SK-N-SH treated with all-trans-retinoic acid at 6 μM for 48 hours (cell line): ENCODE data around the gene STEAP1B.

Source experiments
- ATAC-seq: fragments of 200-7000 bp; cut with Tn5 transposase; 3 replicates; pipeline ENCODE4 v1.9.1; 2020; ENCODE audit warnings: mild to moderate bottlenecking, moderate library complexity
- ARNTL ChIP-seq: fragments of 450-650 bp; formaldehyde crosslinking; IDR thresholded peaks from 2 replicates; pipeline ENCODE4 v1.5.0; 2020; ENCODE audit warnings: low read depth, mild to moderate bottlenecking, moderate library complexity, borderline replicate concordance
- BACH2 ChIP-seq: fragments of 250-450 bp; sonication (Bioruptor Pico); IDR thresholded peaks from 2 replicates; pipeline ENCODE4 v1.9.0; 2021; ENCODE audit warnings: mild to moderate bottlenecking, borderline replicate concordance
- CSDC2 ChIP-seq: fragments of 250-450 bp; sonication (Bioruptor Pico); IDR thresholded peaks from 2 replicates; pipeline ENCODE4 v1.5.0; 2020; ENCODE audit warnings: mild to moderate bottlenecking, moderate library complexity
- ESRRG ChIP-seq: fragments of 250-450 bp; sonication (Bioruptor Pico); IDR thresholded peaks from 2 replicates; pipeline ENCODE4 v1.6.1; 2021; ENCODE audit warnings: mild to moderate bottlenecking
- GLIS3 ChIP-seq: fragments of 250-450 bp; sonication (Bioruptor Pico); IDR thresholded peaks from 2 replicates; pipeline ENCODE4 v1.5.0; 2020; ENCODE audit warnings: mild to moderate bottlenecking, moderate library complexity
- ISL1 ChIP-seq: fragments of 250-450 bp; sonication (Bioruptor Pico); IDR thresholded peaks from 2 replicates; pipeline ENCODE4 v2.1.2; 2022; ENCODE audit warnings: mild to moderate bottlenecking, moderate library complexity
- OSR1 ChIP-seq: fragments of 250-450 bp; sonication (Bioruptor Pico); IDR thresholded peaks from 2 replicates; pipeline ENCODE4 v1.8.0; 2022; ENCODE audit warnings: moderate library complexity, mild to moderate bottlenecking, inconsistent platforms
- PPARA ChIP-seq: fragments of 250-450 bp; sonication (Bioruptor Pico); IDR thresholded peaks from 2 replicates; pipeline ENCODE4 v1.5.0; 2020; ENCODE audit warnings: mild to moderate bottlenecking, borderline replicate concordance
- RARB ChIP-seq: fragments of 250-450 bp; sonication (Bioruptor Pico); IDR thresholded peaks from 2 replicates; pipeline ENCODE4 v1.8.0; 2021; ENCODE audit warnings: mild to moderate bottlenecking, moderate library complexity
- TCF4 ChIP-seq: fragments of 250-450 bp; sonication (Bioruptor Pico); IDR thresholded peaks from 2 replicates; pipeline ENCODE4 v1.8.0; 2021; ENCODE audit warnings: mild to moderate bottlenecking, moderate library complexity, borderline replicate concordance
- TOX ChIP-seq: fragments of 250-450 bp; sonication (Bioruptor Pico); IDR thresholded peaks from 2 replicates; pipeline ENCODE4 v1.8.0; 2021; ENCODE audit warnings: mild to moderate bottlenecking, moderate library complexity, borderline replicate concordance
- ZC3H10 ChIP-seq: fragments of 250-450 bp; sonication (Bioruptor Pico); IDR thresholded peaks from 2 replicates; pipeline ENCODE4 v1.5.1; 2021; ENCODE audit warnings: mild to moderate bottlenecking, moderate library complexity
- ZFP3 ChIP-seq: fragments of 250-450 bp; sonication (Bioruptor Pico); IDR thresholded peaks from 2 replicates; pipeline ENCODE4 v1.5.0; 2020; ENCODE audit warnings: mild to moderate bottlenecking, moderate library complexity
- ZFP30 ChIP-seq: fragments of 450-650 bp; formaldehyde crosslinking; IDR thresholded peaks from 2 replicates; pipeline ENCODE4 v1.5.0; 2022; ENCODE audit warnings: mild to moderate bottlenecking, moderate library complexity
- ZNF565 ChIP-seq: fragments of 450-650 bp; formaldehyde crosslinking; conservative IDR thresholded peaks from 2 replicates; pipeline ENCODE4 v1.5.0; 2020; ENCODE audit warnings: low read depth, mild to moderate bottlenecking, moderate library complexity
- ZNF70 ChIP-seq: fragments of 450-650 bp; formaldehyde crosslinking; IDR thresholded peaks from 2 replicates; pipeline ENCODE4 v1.5.0; 2020; ENCODE audit warnings: mild to moderate bottlenecking, moderate library complexity
- ZNF8 ChIP-seq: fragments of 450-650 bp; formaldehyde crosslinking; IDR thresholded peaks from 2 replicates; pipeline ENCODE4 v1.5.0; 2020; ENCODE audit warnings: mild to moderate bottlenecking, moderate library complexity
- TF ChIP-seq, protein P1 (sequence below): fragments of 250-450 bp; sonication (Bioruptor Pico); IDR thresholded peaks from 2 replicates; pipeline ENCODE4 v1.5.0; 2020; ENCODE audit warnings: mild to moderate bottlenecking, moderate library complexity
- TF ChIP-seq, protein P2 (sequence below): fragments of 250-450 bp; sonication (Bioruptor Pico); IDR thresholded peaks from 2 replicates; pipeline ENCODE4 v1.5.1; 2021; ENCODE audit warnings: mild to moderate bottlenecking, moderate library complexity
- TF ChIP-seq, protein P3 (sequence below): fragments of 250-450 bp; sonication (Bioruptor Pico); IDR thresholded peaks from 2 replicates; pipeline ENCODE4 v1.5.1; 2020; ENCODE audit warnings: low read depth, mild to moderate bottlenecking, moderate library complexity
- TF ChIP-seq, protein P4 (sequence below): fragments of 250-450 bp; sonication (Bioruptor Pico); IDR thresholded peaks from 2 replicates; pipeline ENCODE4 v1.8.0; 2020; ENCODE audit warnings: mild to moderate bottlenecking, moderate library complexity, borderline replicate concordance
- TF ChIP-seq, protein P5 (sequence below): fragments of 250-450 bp; sonication (Bioruptor Pico); IDR thresholded peaks from 2 replicates; pipeline ENCODE4 v1.8.0; 2021; ENCODE audit warnings: low read depth, mild to moderate bottlenecking, moderate library complexity, borderline replicate concordance

STEAP1B gene

DNA sequence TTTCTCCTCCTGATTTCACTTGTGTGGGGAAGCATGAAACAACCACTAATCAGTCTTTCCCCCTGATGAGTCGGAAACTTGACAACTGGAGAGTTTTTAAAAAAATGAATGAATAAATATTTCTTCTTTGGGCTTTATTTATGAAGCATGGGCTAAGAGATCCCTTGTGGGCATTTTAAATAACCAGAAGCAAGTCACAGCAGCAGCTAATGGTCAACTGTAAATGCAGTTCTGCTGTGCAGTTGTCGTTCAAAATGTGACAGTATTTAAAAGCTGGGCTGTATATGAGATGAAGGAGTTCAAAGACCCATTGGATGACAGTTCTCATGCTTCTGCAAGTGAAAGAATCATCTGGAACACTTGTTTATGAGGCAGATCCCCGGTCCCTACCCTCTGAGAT is 54.1 kb downstream of the STEAP1B start:
- no peak for ATAC-seq
- no peak for TF ChIP-seq TOX

DNA sequence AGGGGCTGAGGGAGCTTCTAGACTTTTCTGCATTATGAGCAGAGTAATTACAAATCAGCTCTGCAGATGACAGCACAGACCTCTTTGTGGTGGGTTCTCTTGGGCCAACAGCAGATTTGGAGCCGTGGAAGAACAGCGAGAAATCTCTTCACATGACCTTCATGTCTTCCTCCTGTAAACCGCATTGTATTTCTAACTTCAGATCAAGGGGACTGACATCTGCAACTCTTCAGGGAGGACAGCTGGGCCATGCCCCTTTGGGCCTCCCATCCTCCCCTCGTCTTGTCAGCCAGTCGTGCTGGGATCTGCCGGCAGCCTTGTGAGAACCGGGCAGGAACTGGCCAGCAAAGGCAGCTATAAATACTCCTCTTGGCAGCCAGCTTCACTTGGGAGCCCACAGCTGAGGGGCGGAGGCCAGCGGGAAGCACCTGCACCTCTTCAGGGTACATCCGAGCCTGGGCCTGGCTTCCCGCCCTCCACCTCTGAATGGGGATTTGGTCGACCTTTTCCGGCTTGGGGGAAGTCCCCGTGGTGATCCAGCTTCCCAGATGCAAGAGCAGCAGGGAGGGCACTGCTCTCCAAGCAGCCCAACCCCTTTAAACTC is 54.7 kb downstream of the STEAP1B start:
- peak; percentile 35 for ATAC-seq
- TF ChIP-seq GLIS3 (CRISPR knock-in tag) (no peak), RARB (CRISPR knock-in tag) (no peak), ZFP30 (CRISPR knock-in tag) (no peak), OSR1 (CRISPR knock-in tag) (no peak), ISL1 (CRISPR knock-in tag) (no peak), CSDC2 (no peak), PPARA (CRISPR knock-in tag) (no peak), TCF4 (CRISPR knock-in tag) (no peak), TOX (no peak), ARNTL (no peak), ESRRG (CRISPR knock-in tag) (no peak), BACH2 (no peak), ZNF70 (CRISPR knock-in tag) (no peak), ZFP3 (CRISPR knock-in tag) (no peak), ZNF565 (CRISPR knock-in tag) (no peak), ZC3H10 (CRISPR knock-in tag) (no peak)
- TF ChIP-seq, protein P1, sequence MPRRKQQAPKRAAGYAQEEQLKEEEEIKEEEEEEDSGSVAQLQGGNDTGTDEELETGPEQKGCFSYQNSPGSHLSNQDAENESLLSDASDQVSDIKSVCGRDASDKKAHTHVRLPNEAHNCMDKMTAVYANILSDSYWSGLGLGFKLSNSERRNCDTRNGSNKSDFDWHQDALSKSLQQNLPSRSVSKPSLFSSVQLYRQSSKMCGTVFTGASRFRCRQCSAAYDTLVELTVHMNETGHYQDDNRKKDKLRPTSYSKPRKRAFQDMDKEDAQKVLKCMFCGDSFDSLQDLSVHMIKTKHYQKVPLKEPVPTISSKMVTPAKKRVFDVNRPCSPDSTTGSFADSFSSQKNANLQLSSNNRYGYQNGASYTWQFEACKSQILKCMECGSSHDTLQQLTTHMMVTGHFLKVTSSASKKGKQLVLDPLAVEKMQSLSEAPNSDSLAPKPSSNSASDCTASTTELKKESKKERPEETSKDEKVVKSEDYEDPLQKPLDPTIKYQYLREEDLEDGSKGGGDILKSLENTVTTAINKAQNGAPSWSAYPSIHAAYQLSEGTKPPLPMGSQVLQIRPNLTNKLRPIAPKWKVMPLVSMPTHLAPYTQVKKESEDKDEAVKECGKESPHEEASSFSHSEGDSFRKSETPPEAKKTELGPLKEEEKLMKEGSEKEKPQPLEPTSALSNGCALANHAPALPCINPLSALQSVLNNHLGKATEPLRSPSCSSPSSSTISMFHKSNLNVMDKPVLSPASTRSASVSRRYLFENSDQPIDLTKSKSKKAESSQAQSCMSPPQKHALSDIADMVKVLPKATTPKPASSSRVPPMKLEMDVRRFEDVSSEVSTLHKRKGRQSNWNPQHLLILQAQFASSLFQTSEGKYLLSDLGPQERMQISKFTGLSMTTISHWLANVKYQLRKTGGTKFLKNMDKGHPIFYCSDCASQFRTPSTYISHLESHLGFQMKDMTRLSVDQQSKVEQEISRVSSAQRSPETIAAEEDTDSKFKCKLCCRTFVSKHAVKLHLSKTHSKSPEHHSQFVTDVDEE (CRISPR knock-in tag), result no peak
- TF ChIP-seq, protein P2, sequence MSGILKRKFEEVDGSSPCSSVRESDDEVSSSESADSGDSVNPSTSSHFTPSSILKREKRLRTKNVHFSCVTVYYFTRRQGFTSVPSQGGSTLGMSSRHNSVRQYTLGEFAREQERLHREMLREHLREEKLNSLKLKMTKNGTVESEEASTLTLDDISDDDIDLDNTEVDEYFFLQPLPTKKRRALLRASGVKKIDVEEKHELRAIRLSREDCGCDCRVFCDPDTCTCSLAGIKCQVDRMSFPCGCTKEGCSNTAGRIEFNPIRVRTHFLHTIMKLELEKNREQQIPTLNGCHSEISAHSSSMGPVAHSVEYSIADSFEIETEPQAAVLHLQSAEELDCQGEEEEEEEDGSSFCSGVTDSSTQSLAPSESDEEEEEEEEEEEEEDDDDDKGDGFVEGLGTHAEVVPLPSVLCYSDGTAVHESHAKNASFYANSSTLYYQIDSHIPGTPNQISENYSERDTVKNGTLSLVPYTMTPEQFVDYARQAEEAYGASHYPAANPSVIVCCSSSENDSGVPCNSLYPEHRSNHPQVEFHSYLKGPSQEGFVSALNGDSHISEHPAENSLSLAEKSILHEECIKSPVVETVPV (CRISPR knock-in tag), result no peak
- TF ChIP-seq, protein P3, sequence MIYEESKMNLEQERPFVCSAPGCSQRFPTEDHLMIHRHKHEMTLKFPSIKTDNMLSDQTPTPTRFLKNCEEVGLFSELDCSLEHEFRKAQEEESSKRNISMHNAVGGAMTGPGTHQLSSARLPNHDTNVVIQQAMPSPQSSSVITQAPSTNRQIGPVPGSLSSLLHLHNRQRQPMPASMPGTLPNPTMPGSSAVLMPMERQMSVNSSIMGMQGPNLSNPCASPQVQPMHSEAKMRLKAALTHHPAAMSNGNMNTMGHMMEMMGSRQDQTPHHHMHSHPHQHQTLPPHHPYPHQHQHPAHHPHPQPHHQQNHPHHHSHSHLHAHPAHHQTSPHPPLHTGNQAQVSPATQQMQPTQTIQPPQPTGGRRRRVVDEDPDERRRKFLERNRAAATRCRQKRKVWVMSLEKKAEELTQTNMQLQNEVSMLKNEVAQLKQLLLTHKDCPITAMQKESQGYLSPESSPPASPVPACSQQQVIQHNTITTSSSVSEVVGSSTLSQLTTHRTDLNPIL (CRISPR knock-in tag), result no peak
- TF ChIP-seq, protein P4, sequence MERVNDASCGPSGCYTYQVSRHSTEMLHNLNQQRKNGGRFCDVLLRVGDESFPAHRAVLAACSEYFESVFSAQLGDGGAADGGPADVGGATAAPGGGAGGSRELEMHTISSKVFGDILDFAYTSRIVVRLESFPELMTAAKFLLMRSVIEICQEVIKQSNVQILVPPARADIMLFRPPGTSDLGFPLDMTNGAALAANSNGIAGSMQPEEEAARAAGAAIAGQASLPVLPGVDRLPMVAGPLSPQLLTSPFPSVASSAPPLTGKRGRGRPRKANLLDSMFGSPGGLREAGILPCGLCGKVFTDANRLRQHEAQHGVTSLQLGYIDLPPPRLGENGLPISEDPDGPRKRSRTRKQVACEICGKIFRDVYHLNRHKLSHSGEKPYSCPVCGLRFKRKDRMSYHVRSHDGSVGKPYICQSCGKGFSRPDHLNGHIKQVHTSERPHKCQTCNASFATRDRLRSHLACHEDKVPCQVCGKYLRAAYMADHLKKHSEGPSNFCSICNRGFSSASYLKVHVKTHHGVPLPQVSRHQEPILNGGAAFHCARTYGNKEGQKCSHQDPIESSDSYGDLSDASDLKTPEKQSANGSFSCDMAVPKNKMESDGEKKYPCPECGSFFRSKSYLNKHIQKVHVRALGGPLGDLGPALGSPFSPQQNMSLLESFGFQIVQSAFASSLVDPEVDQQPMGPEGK, result no peak

DNA sequence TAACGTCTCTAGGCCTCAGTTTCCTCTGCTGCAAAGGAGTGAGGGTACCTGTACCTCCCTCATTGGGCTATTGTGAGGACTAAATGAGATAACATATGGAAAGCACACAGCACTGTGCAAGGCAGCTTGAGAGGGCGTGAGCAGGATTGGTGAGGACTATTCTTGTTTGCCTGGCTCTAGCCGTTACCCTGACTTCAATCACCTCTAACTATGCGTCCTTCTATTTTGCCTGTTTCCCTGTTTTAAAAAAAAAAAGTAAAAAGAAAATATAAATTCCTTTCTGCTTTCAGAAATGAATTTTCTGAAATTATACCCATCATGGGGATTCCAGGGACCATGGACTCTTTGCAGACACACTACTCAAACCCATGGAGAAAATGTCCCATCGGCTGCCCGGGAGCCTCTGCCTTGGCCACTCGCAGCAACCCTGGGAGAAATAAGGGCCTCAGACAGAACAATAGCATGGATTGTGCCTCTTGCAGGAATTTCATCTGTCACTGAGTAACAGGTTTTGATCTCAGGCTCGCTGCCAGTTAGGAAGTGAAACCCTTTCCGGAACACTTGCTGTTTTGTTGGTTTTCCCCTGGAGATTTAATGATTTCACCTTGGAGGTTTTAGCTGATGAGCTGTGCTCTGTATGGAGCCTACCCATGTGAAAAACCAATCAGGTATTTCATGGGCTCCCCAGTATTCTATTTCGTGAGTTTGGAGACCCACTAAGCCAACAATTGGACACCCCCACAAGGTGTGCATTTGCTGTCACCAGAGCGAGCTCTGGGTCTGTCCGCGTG is 55.6 kb downstream of the STEAP1B start:
- ATAC-seq, result no peak
- no peak for TF ChIP-seq ARNTL

DNA sequence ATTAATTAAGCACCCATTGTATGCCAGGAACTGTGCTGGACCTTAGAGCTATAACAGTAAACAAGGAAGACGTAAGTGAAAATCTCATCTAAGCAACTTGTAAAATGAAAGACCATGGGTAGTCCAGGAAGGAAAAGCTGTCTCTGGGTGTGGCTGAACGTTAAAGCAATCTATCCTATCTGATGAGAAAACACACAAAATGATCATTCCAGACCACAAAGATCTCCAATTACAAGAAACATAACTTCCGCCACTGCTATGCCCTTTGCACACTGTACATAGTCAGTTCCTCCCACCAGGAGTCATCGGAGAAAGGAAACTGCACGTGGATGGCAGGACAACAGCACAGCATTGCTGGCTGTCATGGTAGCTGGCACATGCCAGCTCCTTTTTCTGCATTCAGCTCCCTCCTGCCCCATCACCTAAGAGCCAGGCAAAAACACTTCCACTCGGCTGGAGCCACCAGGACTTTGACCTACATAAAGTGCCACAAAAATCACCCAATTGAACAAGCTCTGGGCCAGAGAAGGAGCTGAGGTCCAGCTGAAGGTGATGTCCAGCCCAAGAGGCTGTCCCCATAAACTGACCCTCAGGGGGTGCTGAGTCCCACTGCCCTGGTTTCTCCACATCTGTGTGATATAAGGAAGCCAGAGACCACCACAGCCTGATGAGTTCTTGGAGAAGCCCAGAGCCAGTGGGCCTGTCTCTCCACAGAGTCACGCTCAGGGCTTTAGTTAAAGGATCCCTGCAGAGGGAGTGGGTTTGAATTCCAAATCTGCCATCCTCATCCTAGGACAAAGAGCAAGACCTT is 56.4 kb downstream of the STEAP1B start:
- ATAC-seq, result peak; percentile 54
- TF ChIP-seq ZC3H10 (CRISPR knock-in tag) (no peak), ZFP30 (CRISPR knock-in tag) (no peak), ZNF565 (CRISPR knock-in tag) (no peak), ZNF70 (CRISPR knock-in tag) (no peak), TCF4 (CRISPR knock-in tag) (no peak), CSDC2 (no peak), ZNF8 (no peak), GLIS3 (CRISPR knock-in tag) (no peak), ZFP3 (CRISPR knock-in tag) (no peak)
- TF ChIP-seq, protein P4, result no peak
- TF ChIP-seq, protein P3 (CRISPR knock-in tag), result no peak
- TF ChIP-seq, protein P5, sequence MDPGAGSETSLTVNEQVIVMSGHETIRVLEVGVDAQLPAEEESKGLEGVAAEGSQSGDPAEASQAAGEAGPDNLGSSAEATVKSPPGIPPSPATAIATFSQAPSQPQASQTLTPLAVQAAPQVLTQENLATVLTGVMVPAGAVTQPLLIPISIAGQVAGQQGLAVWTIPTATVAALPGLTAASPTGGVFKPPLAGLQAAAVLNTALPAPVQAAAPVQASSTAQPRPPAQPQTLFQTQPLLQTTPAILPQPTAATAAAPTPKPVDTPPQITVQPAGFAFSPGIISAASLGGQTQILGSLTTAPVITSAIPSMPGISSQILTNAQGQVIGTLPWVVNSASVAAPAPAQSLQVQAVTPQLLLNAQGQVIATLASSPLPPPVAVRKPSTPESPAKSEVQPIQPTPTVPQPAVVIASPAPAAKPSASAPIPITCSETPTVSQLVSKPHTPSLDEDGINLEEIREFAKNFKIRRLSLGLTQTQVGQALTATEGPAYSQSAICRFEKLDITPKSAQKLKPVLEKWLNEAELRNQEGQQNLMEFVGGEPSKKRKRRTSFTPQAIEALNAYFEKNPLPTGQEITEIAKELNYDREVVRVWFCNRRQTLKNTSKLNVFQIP (CRISPR knock-in tag), result no peak
